SH-SY5Y (cell line): ENCODE measurements around the gene HPGDS.

Source experiments
- GATA2 ChIP-seq: IDR thresholded peaks from 2 replicates; pipeline ENCODE4 v1.6.1; 2011; ENCODE audit warnings: mild to moderate bottlenecking, low read depth, low read length
- GATA3 ChIP-seq: IDR thresholded peaks from 2 replicates; pipeline ENCODE4 v1.6.1; 2011; ENCODE audit warnings: low read depth, mild to moderate bottlenecking, low read length, moderate library complexity

DNA sequence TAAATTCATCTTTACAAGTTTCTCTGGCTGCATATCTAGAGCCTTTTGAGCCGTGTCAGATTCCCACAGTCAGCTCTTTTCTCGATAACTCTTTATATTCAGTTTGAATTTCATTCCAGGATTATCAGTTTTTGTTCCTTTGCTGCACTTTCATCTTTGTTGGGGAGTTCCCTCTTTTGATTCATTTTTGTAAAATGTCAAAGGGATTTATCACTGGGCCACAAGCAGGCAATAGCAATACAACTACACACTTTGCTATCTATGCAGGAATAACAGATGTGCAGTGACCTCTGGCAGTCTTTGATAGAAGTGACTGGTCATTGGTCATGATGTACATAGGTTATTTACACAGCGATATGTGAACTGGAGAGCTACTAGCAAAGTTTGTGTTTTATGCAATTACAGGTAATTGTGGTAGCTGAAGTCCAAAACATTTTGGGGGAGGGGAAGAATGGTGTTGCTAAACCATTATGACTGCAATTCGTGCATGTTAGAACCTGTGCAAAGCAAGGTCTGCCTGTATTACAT, 43.8 kb downstream of the HPGDS start:
- no peak for TF ChIP-seq GATA3
- TF ChIP-seq GATA2, result no peak
